OCI-LY7 (cell line): ENCODE results near the gene KIFC3.

Experiments used
- EZH2phosphoT487 ChIP-seq: fragments of 200-600 bp; sonication (generic); IDR thresholded peaks from 2 replicates; pipeline ENCODE4 v1.6.1; 2018; ENCODE audit warnings: low read depth, borderline replicate concordance, mild to moderate bottlenecking, mixed run types, antibody characterized with exemption, low read length, moderate library complexity, mixed read lengths
- TF ChIP-seq, protein P1 (sequence below): fragments of 200-600 bp; sonication (generic); conservative IDR thresholded peaks from 2 replicates; pipeline ENCODE4 v1.5.1; 2014; ENCODE audit warnings: mild to moderate bottlenecking, antibody characterized with exemption, low read length, moderate library complexity, mixed read lengths

DNA sequence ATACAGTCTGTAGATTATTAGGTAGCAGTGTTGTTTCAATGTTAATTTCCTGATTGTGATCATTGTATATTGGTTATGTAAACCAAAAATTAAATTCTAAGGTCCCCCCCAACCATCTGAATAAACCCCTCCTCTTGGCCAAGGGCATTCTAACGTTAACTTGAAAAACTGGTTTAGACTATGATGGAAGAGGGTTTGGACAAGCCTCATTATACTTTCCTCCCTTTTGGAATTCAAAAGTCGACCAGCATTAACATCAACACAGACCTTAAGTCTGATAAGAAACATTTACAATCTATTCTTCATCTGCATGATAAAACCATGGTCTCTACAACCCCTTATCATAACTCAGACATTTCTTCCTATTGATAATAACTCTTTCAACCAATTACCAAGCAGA, 20.6 kb upstream of the KIFC3 start:
- TF ChIP-seq, protein P1, sequence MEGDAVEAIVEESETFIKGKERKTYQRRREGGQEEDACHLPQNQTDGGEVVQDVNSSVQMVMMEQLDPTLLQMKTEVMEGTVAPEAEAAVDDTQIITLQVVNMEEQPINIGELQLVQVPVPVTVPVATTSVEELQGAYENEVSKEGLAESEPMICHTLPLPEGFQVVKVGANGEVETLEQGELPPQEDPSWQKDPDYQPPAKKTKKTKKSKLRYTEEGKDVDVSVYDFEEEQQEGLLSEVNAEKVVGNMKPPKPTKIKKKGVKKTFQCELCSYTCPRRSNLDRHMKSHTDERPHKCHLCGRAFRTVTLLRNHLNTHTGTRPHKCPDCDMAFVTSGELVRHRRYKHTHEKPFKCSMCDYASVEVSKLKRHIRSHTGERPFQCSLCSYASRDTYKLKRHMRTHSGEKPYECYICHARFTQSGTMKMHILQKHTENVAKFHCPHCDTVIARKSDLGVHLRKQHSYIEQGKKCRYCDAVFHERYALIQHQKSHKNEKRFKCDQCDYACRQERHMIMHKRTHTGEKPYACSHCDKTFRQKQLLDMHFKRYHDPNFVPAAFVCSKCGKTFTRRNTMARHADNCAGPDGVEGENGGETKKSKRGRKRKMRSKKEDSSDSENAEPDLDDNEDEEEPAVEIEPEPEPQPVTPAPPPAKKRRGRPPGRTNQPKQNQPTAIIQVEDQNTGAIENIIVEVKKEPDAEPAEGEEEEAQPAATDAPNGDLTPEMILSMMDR = no peak
- no peak for TF ChIP-seq EZH2phosphoT487
